ENCODE measurements around the gene PDE4D. TPM values are rescaled to one million over a fixed set of nuclear protein-coding genes. Genes with fewer than 3 reads are reported as not detected.

PDE4D gene
- polyA plus RNA-seq, 1 donor (not counting 4 experiments of a cell fraction or from before 2014, with no cell fraction given) = 3.6 TPM

- Histone ChIP-seq H3K4me3 (ENCODE audit: control insufficient read depth in 2 of 3, extremely low read depth in 1 of 3, insufficient read depth in 2 of 3, low read depth in 1 of 3, low read length in 3 of 3) (no peak overlapping the region), H3K9me3 (ENCODE audit: control insufficient read depth, low read depth, low read length) (no peaks in the 10 kb centered on the region), H3K36me3 (ENCODE audit: control insufficient read depth in 2 of 2, extremely low read depth in 1 of 2, insufficient read depth in 2 of 2, low read length in 2 of 2) (no peaks in the 10 kb centered on the region), H3K4me1 (ENCODE audit: control insufficient read depth, extremely low read depth, insufficient read depth, low read length) (no peaks in the 10 kb centered on the region), H3K27ac (ENCODE audit: control insufficient read depth, insufficient read depth, low read length) (no peak overlapping the region), H3K4me2 (ENCODE audit: control insufficient read depth, extremely low read depth, insufficient read depth, low read depth, low read length) (no peak overlapping the region), H3K79me2 (ENCODE audit: control insufficient read depth, insufficient read depth, low read length) (no peaks in the 10 kb centered on the region), H3K27me3 (ENCODE audit: control insufficient read depth, extremely low read depth, insufficient read depth, low read length) (peaks cover 3% of the 10 kb centered on the region), H3K9me1 (ENCODE audit: control insufficient read depth, extremely low read depth, insufficient read depth, low read length) (no peaks in the 10 kb centered on the region), H2AFZ (ENCODE audit: control insufficient read depth, low read length) (no peak overlapping the region), H3K9ac (ENCODE audit: control insufficient read depth, extremely low read depth, insufficient read depth, low read length) (no peak overlapping the region), H4K20me1 (ENCODE audit: control insufficient read depth, extremely low read depth, insufficient read depth, low read length) (no peaks in the 10 kb centered on the region)
- dilution Hi-C loops (cut with MboI; ENCODE audit: extremely low pct_ligation_motif_present, low sequenced_read_pairs) = no loop called here
- TF ChIP-seq CTCF (optimal IDR thresholded peaks at IDR 0.05 in 1 of 3, IDR thresholded peaks at IDR 0.05 in 1 of 3, conservative IDR thresholded peaks at IDR 0.05 in 1 of 3; ENCODE audit: extremely low read depth in 1 of 3, insufficient read depth in 2 of 3, low read length in 3 of 3) = no peak
- no peak for TF ChIP-seq EZH2 (IDR thresholded peaks at IDR 0.05; ENCODE audit: low read length)
- DNase-seq (ENCODE audit: low read depth, low spot score) = no peak
- no peak for FAIRE-seq
Measured at GRCh38 chr5:59829386-59829785, 64.1 kb downstream of the PDE4D start.

GRCh38 chr5:59828623-59829022, 64.9 kb downstream of the PDE4D start:
- Histone ChIP-seq H3K9me3 (ENCODE audit: control insufficient read depth, low read depth, low read length) (no peaks in the 10 kb centered on the region), H3K4me2 (ENCODE audit: control insufficient read depth, extremely low read depth, insufficient read depth, low read depth, low read length) (no peak overlapping the region), H3K36me3 (ENCODE audit: control insufficient read depth in 2 of 2, extremely low read depth in 1 of 2, insufficient read depth in 2 of 2, low read length in 2 of 2) (no peaks in the 10 kb centered on the region), H2AFZ (ENCODE audit: control insufficient read depth, low read length) (no peak overlapping the region), H3K27me3 (ENCODE audit: control insufficient read depth, extremely low read depth, insufficient read depth, low read length) (peaks cover 3% of the 10 kb centered on the region), H3K9me1 (ENCODE audit: control insufficient read depth, extremely low read depth, insufficient read depth, low read length) (no peaks in the 10 kb centered on the region), H3K9ac (ENCODE audit: control insufficient read depth, extremely low read depth, insufficient read depth, low read length) (no peak overlapping the region), H3K4me3 (ENCODE audit: control insufficient read depth in 2 of 3, extremely low read depth in 1 of 3, insufficient read depth in 2 of 3, low read depth in 1 of 3, low read length in 3 of 3) (no peak overlapping the region), H4K20me1 (ENCODE audit: control insufficient read depth, extremely low read depth, insufficient read depth, low read length) (no peaks in the 10 kb centered on the region), H3K79me2 (ENCODE audit: control insufficient read depth, insufficient read depth, low read length) (no peaks in the 10 kb centered on the region), H3K4me1 (ENCODE audit: control insufficient read depth, extremely low read depth, insufficient read depth, low read length) (no peaks in the 10 kb centered on the region), H3K27ac (ENCODE audit: control insufficient read depth, insufficient read depth, low read length) (no peak overlapping the region)
- dilution Hi-C loops (cut with MboI; ENCODE audit: extremely low pct_ligation_motif_present, low sequenced_read_pairs) = no loop called here
- FAIRE-seq (no peak), DNase-seq (ENCODE audit: low read depth, low spot score) (no peak)
- no peak for TF ChIP-seq CTCF (optimal IDR thresholded peaks at IDR 0.05 in 1 of 3, IDR thresholded peaks at IDR 0.05 in 1 of 3, conservative IDR thresholded peaks at IDR 0.05 in 1 of 3; ENCODE audit: extremely low read depth in 1 of 3, insufficient read depth in 2 of 3, low read length in 3 of 3)
- TF ChIP-seq EZH2 (IDR thresholded peaks at IDR 0.05; ENCODE audit: low read length) = no peak
